Bronchial epithelial cell (primary cell): ENCODE measurements around the gene EYS. TPM values are rescaled to one million over a fixed set of nuclear protein-coding genes. Genes with fewer than 3 reads are reported as not detected.

Source experiments
- DNase-seq: peaks from one replicate; pipeline ENCODE4 v3.0.0-alpha.2; 2010; ENCODE audit warnings: low read depth
- FAIRE-seq: peaks from 2 replicates; lab custom pipeline; 2011; peaks lifted over from hg19 to GRCh38; lab: Jason Lieb, UNC
- H3K27me3 ChIP-seq: 2 replicates; pipeline ENCODE4 v1.5.1; 2011; ENCODE audit warnings: low read length; ENCODE audit not compliant: control insufficient read depth, insufficient read depth
- H3K36me3 ChIP-seq: 2 replicates; pipeline ENCODE4 v1.5.1; 2011; ENCODE audit warnings: low read length; ENCODE audit not compliant: control insufficient read depth, insufficient read depth
- H3K4me3 ChIP-seq: 2 replicates; pipeline ENCODE4 v1.5.1; 2011; ENCODE audit warnings: mild to moderate bottlenecking, low read depth, low read length, control low read depth
- total RNA-seq: library from RNA; depleted of rRNA; stranded (reverse); fragments of >200 nt; gene quantifications from 2 replicates; pipeline ENCODE4 v1.2.1, GENCODE V29; 2014
- TF ChIP-seq, protein P1 (sequence below): IDR thresholded peaks from 2 replicates; pipeline ENCODE4 v1.5.1; 2011; ENCODE audit warnings: mild to moderate bottlenecking, moderate library complexity, low read length, control low read depth, inconsistent platforms; ENCODE audit not compliant: insufficient read depth, severe bottlenecking

EYS gene
- total RNA-seq, 1 donor from 2014 or later, result 0.53 TPM

DNA sequence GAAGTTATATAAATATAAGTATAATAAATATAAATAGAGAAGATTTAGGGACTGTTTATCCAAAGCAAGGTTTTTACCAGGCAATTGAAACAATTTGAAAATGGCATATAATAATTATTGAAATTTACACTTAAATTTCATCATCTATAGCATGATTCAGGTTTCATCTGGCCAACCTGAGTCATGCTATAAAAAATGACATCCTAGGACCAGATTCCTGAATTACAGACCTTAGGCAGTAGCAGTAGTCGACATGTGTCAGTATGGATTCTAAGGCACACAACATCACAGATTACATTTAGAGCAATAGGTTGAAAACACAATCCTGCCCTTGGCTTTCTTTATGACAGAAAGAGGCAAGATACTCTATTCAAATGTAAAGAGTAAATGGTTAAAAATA, 1479.2 kb downstream of the EYS start:
- FAIRE-seq (no peak), DNase-seq (peak; percentile 30)
- no peak overlapping the region for H3K4me3 ChIP-seq
- TF ChIP-seq, protein P1, sequence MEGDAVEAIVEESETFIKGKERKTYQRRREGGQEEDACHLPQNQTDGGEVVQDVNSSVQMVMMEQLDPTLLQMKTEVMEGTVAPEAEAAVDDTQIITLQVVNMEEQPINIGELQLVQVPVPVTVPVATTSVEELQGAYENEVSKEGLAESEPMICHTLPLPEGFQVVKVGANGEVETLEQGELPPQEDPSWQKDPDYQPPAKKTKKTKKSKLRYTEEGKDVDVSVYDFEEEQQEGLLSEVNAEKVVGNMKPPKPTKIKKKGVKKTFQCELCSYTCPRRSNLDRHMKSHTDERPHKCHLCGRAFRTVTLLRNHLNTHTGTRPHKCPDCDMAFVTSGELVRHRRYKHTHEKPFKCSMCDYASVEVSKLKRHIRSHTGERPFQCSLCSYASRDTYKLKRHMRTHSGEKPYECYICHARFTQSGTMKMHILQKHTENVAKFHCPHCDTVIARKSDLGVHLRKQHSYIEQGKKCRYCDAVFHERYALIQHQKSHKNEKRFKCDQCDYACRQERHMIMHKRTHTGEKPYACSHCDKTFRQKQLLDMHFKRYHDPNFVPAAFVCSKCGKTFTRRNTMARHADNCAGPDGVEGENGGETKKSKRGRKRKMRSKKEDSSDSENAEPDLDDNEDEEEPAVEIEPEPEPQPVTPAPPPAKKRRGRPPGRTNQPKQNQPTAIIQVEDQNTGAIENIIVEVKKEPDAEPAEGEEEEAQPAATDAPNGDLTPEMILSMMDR, result no peak
- H3K27me3 ChIP-seq, result no peaks in the 10 kb centered on the region
- no peaks in the 10 kb centered on the region for H3K36me3 ChIP-seq

DNA sequence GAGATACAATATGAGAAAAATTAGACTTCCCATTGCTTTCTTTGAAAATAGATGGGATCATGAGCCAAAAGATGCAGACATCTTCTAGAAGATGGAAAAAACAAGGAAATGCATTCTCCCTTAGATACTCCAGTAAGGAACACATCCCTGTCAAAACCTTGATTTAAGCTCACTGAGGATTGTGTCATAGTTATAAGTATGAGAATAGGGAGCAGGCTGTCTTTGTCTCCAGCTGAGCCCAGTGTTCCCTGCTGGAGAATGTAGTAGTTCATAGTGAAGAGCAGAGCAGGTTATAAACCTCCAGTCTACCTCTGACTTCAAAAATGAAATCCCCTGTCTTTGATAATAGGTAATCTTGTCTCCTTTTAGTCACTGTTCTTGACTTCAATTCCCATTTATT, 1481.5 kb downstream of the EYS start:
- no peak for FAIRE-seq

DNA sequence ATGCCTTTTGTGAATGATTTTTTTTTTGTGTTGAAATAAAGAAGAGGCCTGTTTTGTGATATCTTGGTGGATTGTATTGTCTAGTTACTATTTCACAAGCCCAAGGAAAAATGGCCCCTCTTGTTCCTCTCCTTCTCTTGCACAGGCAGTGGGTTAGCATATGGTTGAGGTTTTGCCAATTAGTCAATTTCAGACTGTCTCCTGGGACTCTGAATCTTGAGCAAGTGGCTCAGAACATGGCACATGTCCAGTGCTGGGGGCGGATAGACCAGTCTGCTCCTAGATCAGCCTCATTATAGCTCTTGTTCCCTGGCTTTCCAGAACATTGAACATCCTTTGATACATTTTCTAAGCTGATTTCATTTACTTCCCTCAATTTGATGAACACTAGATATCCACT, 1482.2 kb downstream of the EYS start:
- Histone ChIP-seq H3K27me3 (no peaks in the 10 kb centered on the region), H3K4me3 (no peak overlapping the region), H3K36me3 (no peaks in the 10 kb centered on the region)
- no peak for FAIRE-seq
- TF ChIP-seq, protein P1, result no peak
- no peak for DNase-seq

More for the DNA sequence above, 1481.5 kb downstream of the EYS start:
- TF ChIP-seq, protein P1, result no peak
- Histone ChIP-seq H3K27me3 (no peaks in the 10 kb centered on the region), H3K36me3 (no peaks in the 10 kb centered on the region), H3K4me3 (no peak overlapping the region)
- no peak for DNase-seq

DNA sequence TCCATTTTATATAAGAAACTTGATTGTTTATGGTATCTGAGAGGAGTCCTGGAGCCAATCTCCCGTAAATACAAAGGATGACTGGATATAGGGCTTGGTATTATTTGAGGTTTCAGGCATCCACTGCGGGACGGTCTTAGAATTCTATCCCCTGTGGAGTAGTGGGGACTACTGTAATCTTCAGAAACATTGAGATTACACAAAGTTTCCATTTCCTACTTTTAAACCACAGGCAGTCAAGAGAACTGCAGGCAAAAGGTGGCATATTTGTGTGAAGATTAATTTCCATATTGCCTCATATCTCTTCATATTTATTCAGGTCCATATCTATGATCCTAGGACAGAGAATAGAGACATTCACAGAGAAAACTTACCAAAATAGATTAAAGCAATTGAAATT, 1485.2 kb downstream of the EYS start:
- DNase-seq (no peak), FAIRE-seq (no peak)
- no peaks in the 10 kb centered on the region for H3K36me3 ChIP-seq
- no peak overlapping the region for H3K4me3 ChIP-seq
- TF ChIP-seq, protein P1, result no peak
- H3K27me3 ChIP-seq, result no peaks in the 10 kb centered on the region

DNA sequence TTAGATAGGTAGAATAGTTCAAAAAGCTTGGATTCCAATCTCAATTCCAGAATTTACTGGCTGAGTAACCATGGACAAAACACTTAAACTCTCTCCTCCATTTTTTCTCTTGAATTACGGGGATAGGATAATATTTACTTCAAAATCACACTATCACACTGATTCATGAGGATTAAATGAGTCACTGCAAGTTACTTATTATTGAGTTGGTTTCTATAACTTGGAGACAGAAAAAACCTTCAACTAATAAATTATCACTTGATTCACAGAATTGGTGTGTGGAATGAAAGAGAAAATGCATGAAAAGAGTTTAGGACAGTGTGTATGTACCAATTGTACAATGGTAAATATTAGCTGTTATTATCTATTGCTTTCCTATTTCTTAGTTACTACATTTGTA, 1486.2 kb downstream of the EYS start:
- no peaks in the 10 kb centered on the region for H3K36me3 ChIP-seq
- FAIRE-seq, result no peak
- TF ChIP-seq, protein P1, result no peak
- H3K27me3 ChIP-seq, result no peaks in the 10 kb centered on the region
- no peak for DNase-seq
- H3K4me3 ChIP-seq, result no peak overlapping the region
